Bronchial epithelial cell (primary cell): Measurements from ENCODE around the gene PID1. TPM values are rescaled to one million over a fixed set of nuclear protein-coding genes. Genes with fewer than 3 reads are reported as not detected.
A peak's percentile ranks its signal among the peaks of the same experiment; 100 is the strongest.

ENCODE experiments used
- DNase-seq: peaks from one replicate; pipeline ENCODE4 v3.0.0-alpha.2; 2010; ENCODE audit warnings: low read depth
- FAIRE-seq: peaks from 2 replicates; lab custom pipeline; 2011; peaks lifted over from hg19 to GRCh38; lab: Jason Lieb, UNC
- H3K27me3 ChIP-seq: 2 replicates; pipeline ENCODE4 v1.5.1; 2011; ENCODE audit warnings: low read length; ENCODE audit not compliant: control insufficient read depth, insufficient read depth
- H3K36me3 ChIP-seq: 2 replicates; pipeline ENCODE4 v1.5.1; 2011; ENCODE audit warnings: low read length; ENCODE audit not compliant: control insufficient read depth, insufficient read depth
- H3K4me3 ChIP-seq: 2 replicates; pipeline ENCODE4 v1.5.1; 2011; ENCODE audit warnings: mild to moderate bottlenecking, low read depth, low read length, control low read depth
- total RNA-seq: library from RNA; depleted of rRNA; stranded (reverse); fragments of >200 nt; gene quantifications from 2 replicates; pipeline ENCODE4 v1.2.1, GENCODE V29; 2014
- TF ChIP-seq, protein P1 (sequence below): IDR thresholded peaks from 2 replicates; pipeline ENCODE4 v1.5.1; 2011; ENCODE audit warnings: mild to moderate bottlenecking, moderate library complexity, low read length, control low read depth, inconsistent platforms; ENCODE audit not compliant: insufficient read depth, severe bottlenecking

The PID1 gene
- total RNA-seq, 1 donor from 2014 or later = 9.5 TPM

GRCh38 chr2:229164545-229165249 lies 106.4 kb downstream of the PID1 start:
- TF ChIP-seq, protein P1, sequence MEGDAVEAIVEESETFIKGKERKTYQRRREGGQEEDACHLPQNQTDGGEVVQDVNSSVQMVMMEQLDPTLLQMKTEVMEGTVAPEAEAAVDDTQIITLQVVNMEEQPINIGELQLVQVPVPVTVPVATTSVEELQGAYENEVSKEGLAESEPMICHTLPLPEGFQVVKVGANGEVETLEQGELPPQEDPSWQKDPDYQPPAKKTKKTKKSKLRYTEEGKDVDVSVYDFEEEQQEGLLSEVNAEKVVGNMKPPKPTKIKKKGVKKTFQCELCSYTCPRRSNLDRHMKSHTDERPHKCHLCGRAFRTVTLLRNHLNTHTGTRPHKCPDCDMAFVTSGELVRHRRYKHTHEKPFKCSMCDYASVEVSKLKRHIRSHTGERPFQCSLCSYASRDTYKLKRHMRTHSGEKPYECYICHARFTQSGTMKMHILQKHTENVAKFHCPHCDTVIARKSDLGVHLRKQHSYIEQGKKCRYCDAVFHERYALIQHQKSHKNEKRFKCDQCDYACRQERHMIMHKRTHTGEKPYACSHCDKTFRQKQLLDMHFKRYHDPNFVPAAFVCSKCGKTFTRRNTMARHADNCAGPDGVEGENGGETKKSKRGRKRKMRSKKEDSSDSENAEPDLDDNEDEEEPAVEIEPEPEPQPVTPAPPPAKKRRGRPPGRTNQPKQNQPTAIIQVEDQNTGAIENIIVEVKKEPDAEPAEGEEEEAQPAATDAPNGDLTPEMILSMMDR = no peak
- no peaks in the 10 kb centered on the region for H3K27me3 ChIP-seq
- DNase-seq (peak; percentile 27), FAIRE-seq (no peak)
- no peaks in the 10 kb centered on the region for H3K36me3 ChIP-seq
- no peak overlapping the region for H3K4me3 ChIP-seq

- H3K36me3 ChIP-seq = no peaks in the 10 kb centered on the region
- TF ChIP-seq, protein P1 = no peak
- FAIRE-seq = no peak
- no peak overlapping the region for H3K4me3 ChIP-seq
- no peaks in the 10 kb centered on the region for H3K27me3 ChIP-seq
- DNase-seq = no peak
These were observed 107.2 kb downstream of the PID1 start for GRCh38 chr2:229163893-229164292.

GRCh38 chr2:229162015-229162414 lies 109.1 kb downstream of the PID1 start:
- Histone ChIP-seq H3K4me3 (no peak overlapping the region), H3K36me3 (no peaks in the 10 kb centered on the region), H3K27me3 (no peaks in the 10 kb centered on the region)
- TF ChIP-seq, protein P1 = no peak
- FAIRE-seq (no peak), DNase-seq (no peak)

GRCh38 chr2:229160984-229161383 lies 110.1 kb downstream of the PID1 start:
- DNase-seq (no peak), FAIRE-seq (no peak)
- no peaks in the 10 kb centered on the region for H3K36me3 ChIP-seq
- H3K27me3 ChIP-seq = no peaks in the 10 kb centered on the region
- no peak overlapping the region for H3K4me3 ChIP-seq
- TF ChIP-seq, protein P1 = no peak

GRCh38 chr2:229160180-229160579 lies 110.9 kb downstream of the PID1 start:
- no peaks in the 10 kb centered on the region for H3K27me3 ChIP-seq
- DNase-seq = peak; percentile 59
- no peak for FAIRE-seq
- H3K36me3 ChIP-seq = no peaks in the 10 kb centered on the region
- TF ChIP-seq, protein P1 = no peak
- H3K4me3 ChIP-seq = no peak overlapping the region

- Histone ChIP-seq H3K27me3 (no peaks in the 10 kb centered on the region), H3K36me3 (no peaks in the 10 kb centered on the region), H3K4me3 (no peak overlapping the region)
- DNase-seq = no peak
- FAIRE-seq = no peak
- TF ChIP-seq, protein P1 = no peak
These were observed 111.7 kb downstream of the PID1 start for GRCh38 chr2:229159405-229159804.
